GM18499 (cell line): ENCODE data around the gene GALNTL6.

ENCODE experiments used
- ATAC-seq: cut with Tn5 transposase; IDR thresholded peaks from one replicate; pipeline ENCODE4 v1.9.1; 2021; ENCODE audit warnings: moderate number of reproducible peaks; ENCODE audit not compliant: insufficient read depth, unreplicated experiment

Gene GALNTL6

DNA sequence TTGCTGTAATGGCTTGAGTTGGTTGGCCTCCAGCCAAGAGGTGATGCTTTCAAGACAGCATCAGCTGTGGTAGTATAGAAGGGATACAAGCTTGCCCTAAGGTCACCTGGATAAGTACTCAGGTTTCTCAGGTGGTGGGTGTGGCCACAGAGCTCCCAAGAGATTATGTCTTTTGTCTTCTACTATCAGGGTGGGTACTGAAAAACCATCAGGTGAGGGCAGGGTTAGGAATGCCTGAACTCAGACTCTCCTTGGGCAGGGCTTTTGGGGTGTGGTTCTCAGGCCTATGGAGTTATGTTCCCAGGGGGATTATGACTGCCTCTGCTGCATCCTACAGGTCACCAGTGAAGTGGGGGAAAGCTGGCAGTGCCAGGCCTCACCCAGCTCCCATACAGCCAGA lies 700.8 kb downstream of the GALNTL6 start:
- no peak for ATAC-seq

GRCh38 chr4:172514801-172515200 lies 701.6 kb downstream of the GALNTL6 start:
- no peak for ATAC-seq

- no peak for ATAC-seq
These were observed 702.2 kb downstream of the GALNTL6 start for GRCh38 chr4:172515266-172515879.

DNA sequence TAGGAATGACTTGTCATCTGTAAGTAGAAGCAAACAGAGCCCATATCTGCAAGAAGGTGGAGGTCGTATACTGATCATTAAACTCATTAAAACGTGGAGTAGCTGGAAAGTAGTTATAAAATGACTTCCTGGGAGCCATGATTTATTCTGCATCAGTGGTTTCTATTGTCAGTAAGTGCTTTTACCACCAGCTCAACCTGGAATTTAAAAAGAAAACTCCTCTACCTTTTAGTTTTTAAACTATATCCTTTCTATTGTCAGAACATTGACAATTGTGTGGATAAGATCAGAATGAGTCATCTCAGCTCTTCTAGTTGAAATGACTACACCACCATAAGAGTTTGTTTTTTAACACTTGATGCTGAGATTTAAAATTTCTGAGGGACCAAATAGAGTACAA lies 704.2 kb downstream of the GALNTL6 start:
- no peak for ATAC-seq

DNA sequence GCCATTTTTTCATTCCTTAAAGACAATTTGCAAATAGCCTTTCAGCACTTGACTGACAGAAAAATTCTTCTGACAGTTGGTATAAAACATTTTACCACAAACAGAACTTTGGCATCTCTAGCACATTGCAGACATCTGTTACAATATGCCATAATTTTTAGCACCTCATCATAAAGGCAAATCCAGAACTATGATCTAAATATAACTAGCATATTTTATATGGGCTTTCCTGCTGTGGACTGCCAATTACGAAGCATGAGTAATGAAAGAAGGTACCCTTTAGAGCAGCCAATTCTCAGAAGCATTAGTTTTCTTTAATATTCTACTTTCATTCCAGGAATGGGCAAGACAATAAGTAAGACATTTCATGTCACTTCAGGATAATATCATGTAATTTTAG lies 708.0 kb downstream of the GALNTL6 start:
- ATAC-seq: no peak

DNA sequence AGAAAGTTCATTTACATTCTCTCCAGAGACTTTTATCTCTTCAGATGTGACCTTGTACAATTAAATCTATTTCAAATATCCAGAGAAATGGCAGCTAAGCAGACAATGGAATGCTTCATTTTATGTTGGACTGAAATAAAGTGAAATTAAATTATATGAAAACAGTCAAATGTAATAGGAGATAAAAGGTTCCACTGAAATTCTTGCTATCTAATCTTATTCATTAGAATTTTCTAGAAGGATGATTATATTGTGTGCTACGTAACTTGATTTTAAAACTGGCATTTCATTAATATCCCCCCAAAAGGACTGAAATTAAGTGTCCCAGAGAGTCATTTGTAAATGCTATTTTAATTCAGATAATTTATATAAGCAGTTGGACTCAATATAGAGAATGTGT lies 708.5 kb downstream of the GALNTL6 start:
- no peak for ATAC-seq

DNA sequence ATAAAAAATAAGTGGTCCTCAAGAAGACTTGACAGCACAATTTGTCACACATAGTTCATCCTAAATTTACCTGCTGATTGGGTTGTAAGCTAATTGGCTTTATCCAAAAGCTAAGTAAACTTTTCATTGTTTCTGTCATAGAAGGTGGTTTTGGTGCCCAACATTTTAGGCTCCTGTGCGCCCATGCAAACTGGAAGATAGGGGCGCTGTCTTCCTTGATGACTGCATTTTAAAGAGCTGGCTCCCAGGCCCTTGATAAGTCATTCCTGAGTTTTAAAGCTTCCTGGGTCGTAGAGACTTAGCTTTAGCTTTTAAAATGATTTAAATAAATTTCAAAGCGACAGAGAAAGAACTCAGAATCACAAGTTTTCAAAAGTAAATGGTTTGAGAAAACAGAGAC lies 730.0 kb downstream of the GALNTL6 start:
- no peak for ATAC-seq

- ATAC-seq: no peak
These were observed 733.6 kb downstream of the GALNTL6 start for GRCh38 chr4:172546782-172547181.

GRCh38 chr4:172547724-172548123 lies 734.5 kb downstream of the GALNTL6 start:
- no peak for ATAC-seq

DNA sequence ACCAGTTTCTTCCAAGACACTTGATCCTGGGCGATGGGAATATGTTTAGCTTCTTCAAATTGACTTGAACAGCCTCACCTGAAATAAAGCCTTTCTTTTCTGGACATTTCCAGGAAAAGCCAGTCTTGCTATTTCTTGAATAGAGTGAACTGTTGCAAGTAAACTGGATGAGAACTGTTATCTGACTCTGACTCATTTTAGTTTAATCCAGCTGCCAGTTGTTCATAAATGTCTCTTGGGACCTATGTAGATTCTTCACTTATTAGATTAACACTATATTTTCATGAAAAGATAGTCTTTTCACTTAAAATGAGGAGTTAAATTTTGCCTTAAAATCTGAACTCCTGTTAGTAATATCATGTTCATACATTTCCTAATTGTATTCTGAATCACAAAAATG lies 740.0 kb downstream of the GALNTL6 start:
- no peak for ATAC-seq

GRCh38 chr4:172554588-172554987 lies 741.4 kb downstream of the GALNTL6 start:
- ATAC-seq: no peak

DNA sequence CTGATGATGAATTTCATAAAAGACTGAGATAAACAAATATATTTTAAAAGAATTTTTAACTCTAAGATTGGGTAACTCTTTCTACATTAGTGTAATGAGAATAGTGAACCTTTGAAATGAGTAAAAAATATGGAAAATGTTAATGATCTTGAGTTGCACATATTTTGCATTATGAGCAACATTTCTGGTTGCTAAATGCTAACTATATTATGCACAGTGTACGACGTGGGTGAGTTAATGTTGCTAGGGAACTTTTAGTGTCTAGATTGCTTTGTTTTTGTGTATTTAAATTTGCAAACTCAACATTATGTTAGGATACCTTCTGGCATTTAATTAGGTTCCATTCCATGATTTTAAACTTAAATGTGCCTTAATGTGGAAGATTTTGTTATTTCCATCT lies 742.5 kb downstream of the GALNTL6 start:
- no peak for ATAC-seq

GRCh38 chr4:172573899-172574298 lies 760.7 kb downstream of the GALNTL6 start:
- no peak for ATAC-seq

DNA sequence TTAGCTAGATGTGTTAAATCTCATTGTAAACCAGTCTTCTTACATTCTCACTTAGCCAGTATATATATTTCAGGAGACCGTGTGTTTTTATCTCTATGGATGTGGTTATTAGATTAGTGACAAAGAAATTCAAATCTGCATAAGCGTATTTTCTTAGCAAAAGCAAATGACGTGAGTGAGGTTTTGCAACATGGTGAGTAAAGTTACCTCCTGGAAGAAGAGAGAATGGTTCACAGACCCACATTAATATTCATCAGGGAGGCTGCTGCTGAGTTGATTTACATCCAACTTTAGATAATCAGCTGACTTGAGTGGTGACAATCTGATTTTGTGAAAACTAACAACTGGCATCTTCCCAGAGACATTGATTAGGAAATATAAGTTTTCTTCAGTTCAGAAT lies 765.5 kb downstream of the GALNTL6 start:
- ATAC-seq: no peak

GRCh38 chr4:172584816-172585215 lies 771.6 kb downstream of the GALNTL6 start:
- ATAC-seq: no peak

DNA sequence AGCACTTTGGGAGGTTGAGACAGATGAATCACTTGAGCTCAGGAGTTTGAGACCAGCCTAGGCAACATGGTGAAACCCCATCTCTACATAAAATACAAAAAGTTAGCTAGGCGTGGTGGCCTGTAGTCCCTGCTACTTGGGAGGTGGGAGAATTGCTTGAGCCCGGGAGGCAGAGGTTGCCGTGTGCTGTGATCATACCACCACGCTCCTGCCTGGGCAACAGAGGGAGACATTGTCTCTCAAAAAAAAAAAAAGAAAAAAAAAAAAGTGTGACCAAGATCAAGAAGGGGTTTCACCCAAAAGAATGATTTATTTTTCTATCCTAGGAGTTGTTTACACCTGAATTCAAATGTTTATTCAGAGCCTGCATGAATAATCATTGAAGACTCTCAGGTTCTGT lies 783.0 kb downstream of the GALNTL6 start:
- ATAC-seq: no peak

DNA sequence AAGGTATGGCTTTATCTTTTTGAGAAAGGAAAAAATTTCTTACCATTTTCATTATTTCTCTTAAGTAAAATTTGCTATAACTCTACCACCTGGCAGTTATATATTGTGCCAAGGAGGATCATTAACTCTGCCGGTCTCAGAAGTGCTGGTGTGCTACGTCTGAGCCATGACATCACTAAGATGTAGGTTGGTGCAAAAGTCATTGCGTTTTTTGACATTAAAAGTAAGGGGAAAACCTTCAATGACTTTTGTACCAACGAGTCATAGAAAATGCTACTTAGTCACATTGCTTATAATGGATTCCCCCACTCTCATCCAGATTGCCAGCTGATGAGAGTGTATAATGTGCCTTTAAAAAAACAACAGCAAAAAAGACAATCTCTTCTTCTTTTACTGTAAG lies 786.4 kb downstream of the GALNTL6 start:
- ATAC-seq: no peak

DNA sequence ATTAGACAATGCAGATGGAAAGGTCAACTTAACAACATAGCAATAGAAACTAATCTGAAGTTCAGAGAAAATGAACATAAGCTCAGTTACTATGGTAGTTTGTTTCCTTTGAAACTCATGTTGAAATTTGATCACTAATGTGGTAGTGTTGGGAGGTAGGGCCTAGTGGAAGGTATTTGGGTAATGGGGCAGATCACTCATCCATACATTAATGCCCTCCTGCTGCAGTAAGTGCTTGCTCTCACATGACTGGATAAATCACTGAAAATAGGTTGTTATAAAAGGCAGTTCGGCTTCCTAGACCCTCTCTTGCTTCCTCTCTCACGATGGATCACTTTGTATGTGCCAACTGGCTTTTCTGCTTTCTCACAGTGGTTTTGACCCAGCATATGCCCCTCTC lies 788.0 kb downstream of the GALNTL6 start:
- ATAC-seq: no peak

DNA sequence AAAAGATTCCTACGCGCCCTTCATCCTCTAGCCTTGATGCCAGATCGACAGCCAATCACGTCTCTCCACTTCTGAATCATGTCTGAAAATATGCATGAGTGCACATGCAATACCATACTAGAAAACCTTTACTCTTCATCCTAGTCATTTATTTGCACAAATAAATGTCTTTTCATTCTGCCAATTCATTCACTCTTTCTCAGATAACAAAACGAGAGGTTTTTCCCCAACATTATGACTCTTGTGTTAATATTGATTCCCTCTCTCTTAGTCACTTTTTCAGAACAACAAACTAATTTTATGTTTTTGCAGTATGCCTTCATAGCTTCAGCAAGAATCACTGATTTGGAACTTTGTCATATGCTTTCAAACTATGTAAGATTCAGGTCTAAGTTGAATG lies 806.0 kb downstream of the GALNTL6 start:
- ATAC-seq: no peak

GRCh38 chr4:172619798-172620197 lies 806.6 kb downstream of the GALNTL6 start:
- no peak for ATAC-seq

- ATAC-seq: no peak
These were observed 815.1 kb downstream of the GALNTL6 start for GRCh38 chr4:172628263-172628662.

DNA sequence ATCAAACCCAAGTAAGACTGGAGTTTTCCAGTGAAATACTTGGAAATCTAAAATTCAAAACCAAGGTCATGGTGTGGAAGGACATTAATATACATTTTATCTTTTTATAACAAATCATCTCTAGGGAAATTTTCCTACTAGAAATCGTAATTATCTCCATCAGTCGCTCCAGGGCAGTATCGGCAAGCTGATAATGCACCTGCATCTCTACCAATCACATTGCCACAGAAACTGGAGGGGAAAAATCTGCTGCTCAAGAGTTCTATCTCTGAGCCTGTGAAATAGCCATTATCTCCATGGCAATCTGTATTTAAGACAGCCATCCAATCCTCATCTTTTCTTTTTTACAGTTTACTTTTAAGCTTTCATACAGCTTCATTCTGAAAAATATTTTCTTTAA lies 817.1 kb downstream of the GALNTL6 start:
- no peak for ATAC-seq

DNA sequence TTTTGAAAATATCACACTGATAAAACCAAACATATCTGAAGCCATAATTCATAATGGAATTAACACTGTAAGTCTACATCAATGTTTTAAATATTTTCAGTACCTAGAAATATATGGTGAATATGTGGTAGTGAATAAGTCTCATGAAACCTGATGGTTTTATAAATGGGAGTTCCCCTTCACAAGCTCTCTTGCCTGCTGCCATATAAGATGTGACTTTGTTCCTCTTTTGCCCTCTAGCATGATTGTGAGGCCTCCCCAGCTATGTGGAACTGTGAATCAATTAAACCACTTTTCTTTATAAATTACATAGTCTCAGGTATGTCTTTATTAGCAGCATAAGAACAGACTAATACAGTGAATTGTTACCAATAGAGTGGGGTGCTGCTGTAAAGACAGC lies 818.6 kb downstream of the GALNTL6 start:
- ATAC-seq: no peak
